ENCODE data around the gene AQP9.
"Not testable (repeated sequence)": the region's sequence is repeated elsewhere in the genome, so short reads cannot be mapped to it uniquely, and the experiment has no call there.

DNA sequence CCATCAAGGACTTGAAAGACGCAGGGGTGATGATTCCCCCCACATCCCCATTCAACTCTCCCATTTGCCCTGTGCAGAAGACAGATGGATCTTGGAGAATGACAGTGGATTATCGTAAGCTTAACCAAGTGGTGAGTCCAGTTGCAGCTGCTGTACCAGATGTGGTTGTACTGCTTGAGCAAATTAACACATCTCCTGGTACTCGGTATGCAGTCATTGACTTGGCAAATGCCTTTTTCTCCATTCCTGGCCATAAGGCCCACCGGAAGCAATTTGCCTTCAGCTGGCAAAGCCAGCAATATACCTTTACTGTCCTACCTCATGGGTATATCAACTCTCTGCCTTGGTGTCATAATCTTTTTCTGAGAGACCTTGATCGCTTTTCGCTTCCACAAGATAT lies 70.0 kb downstream of the AQP9 start:
- not testable (repeated sequence) for TF ChIP-seq SNAI2 (CRISPR knock-in tag; IDR thresholded peaks at IDR 0.05); BACH2 (CRISPR knock-in tag; IDR thresholded peaks at IDR 0.05; ENCODE audit: borderline replicate concordance); TSHZ2 (CRISPR knock-in tag; IDR thresholded peaks at IDR 0.05)
- TF ChIP-seq, protein P1, sequence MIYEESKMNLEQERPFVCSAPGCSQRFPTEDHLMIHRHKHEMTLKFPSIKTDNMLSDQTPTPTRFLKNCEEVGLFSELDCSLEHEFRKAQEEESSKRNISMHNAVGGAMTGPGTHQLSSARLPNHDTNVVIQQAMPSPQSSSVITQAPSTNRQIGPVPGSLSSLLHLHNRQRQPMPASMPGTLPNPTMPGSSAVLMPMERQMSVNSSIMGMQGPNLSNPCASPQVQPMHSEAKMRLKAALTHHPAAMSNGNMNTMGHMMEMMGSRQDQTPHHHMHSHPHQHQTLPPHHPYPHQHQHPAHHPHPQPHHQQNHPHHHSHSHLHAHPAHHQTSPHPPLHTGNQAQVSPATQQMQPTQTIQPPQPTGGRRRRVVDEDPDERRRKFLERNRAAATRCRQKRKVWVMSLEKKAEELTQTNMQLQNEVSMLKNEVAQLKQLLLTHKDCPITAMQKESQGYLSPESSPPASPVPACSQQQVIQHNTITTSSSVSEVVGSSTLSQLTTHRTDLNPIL (CRISPR knock-in tag; IDR thresholded peaks at IDR 0.05; ENCODE audit: low read depth) = not testable (repeated sequence)
- TF ChIP-seq, protein P2, sequence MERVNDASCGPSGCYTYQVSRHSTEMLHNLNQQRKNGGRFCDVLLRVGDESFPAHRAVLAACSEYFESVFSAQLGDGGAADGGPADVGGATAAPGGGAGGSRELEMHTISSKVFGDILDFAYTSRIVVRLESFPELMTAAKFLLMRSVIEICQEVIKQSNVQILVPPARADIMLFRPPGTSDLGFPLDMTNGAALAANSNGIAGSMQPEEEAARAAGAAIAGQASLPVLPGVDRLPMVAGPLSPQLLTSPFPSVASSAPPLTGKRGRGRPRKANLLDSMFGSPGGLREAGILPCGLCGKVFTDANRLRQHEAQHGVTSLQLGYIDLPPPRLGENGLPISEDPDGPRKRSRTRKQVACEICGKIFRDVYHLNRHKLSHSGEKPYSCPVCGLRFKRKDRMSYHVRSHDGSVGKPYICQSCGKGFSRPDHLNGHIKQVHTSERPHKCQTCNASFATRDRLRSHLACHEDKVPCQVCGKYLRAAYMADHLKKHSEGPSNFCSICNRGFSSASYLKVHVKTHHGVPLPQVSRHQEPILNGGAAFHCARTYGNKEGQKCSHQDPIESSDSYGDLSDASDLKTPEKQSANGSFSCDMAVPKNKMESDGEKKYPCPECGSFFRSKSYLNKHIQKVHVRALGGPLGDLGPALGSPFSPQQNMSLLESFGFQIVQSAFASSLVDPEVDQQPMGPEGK (CRISPR knock-in tag; IDR thresholded peaks at IDR 0.05; ENCODE audit: borderline replicate concordance) = not testable (repeated sequence)
